OCI-LY3 (cell line): ENCODE results near the gene CYP27B1.
A peak's percentile ranks its signal among the peaks of the same experiment; 100 is the strongest.

Source experiments
- H2AFZ ChIP-seq: fragments of 200-600, 300-600 bp; shearing (Covaris generic); 2 replicates; pipeline ENCODE4 v1.6.0; 2014; ENCODE audit warnings: antibody characterized with exemption, low read depth, low read length
- H3K27ac ChIP-seq: fragments of 200-600, 300-600 bp; sonication (generic); 2 replicates; pipeline ENCODE4 v1.5.1; 2014; ENCODE audit warnings: mild to moderate bottlenecking, low read length, moderate library complexity, mixed read lengths
- H3K27me3 ChIP-seq: fragments of 200-600, 300-600 bp; sonication (generic); 2 replicates; pipeline ENCODE4 v1.6.1; 2014; ENCODE audit warnings: low read depth, low read length, mixed read lengths
- H3K36me3 ChIP-seq: fragments of 200-600, 300-600 bp; sonication (generic); replicated peaks from 2 replicates; pipeline ENCODE3; 2014; ENCODE audit warnings: low read depth, low read length, mixed read lengths
- H3K4me1 ChIP-seq: fragments of 300-600, 200-600 bp; sonication (generic); 2 replicates; pipeline ENCODE4 v1.6.1; 2014; ENCODE audit warnings: low read length, mixed read lengths
- H3K4me2 ChIP-seq: fragments of 200-600, 300-600 bp; sonication (generic); 2 replicates; pipeline ENCODE4 v1.6.1; 2014; ENCODE audit warnings: low read length, mixed read lengths
- H3K4me3 ChIP-seq: fragments of 300-600, 200-600 bp; sonication (generic); 2 replicates; pipeline ENCODE4 v1.5.1; 2014; ENCODE audit warnings: antibody characterized with exemption, mild to moderate bottlenecking, low read length, moderate library complexity
- H3K79me2 ChIP-seq: fragments of 300-600, 200-600 bp; shearing (Covaris generic); 2 replicates; pipeline ENCODE4 v1.6.1; 2014; ENCODE audit warnings: mild to moderate bottlenecking, low read length, mixed read lengths
- H3K9ac ChIP-seq: fragments of 300-600, 200-600 bp; shearing (Covaris generic); 2 replicates; pipeline ENCODE4 v1.6.0; 2014; ENCODE audit warnings: mild to moderate bottlenecking, low read length, moderate library complexity
- H3K9me3 ChIP-seq: fragments of 200-600, 300-600 bp; shearing (Covaris generic); 2 replicates; pipeline ENCODE4 v1.6.1; 2014; ENCODE audit warnings: low read length, mixed read lengths; ENCODE audit not compliant: insufficient read depth
- H4K20me1 ChIP-seq: fragments of 200-600, 300-600 bp; sonication (generic); 2 replicates; pipeline ENCODE4 v1.6.1; 2016; ENCODE audit warnings: low read length, mixed read lengths; ENCODE audit not compliant: insufficient read depth
- EZH2phosphoT487 ChIP-seq: fragments of 200-600 bp; shearing (Covaris generic); IDR thresholded peaks from 2 replicates; pipeline ENCODE4 v1.6.1; 2018; ENCODE audit warnings: antibody characterized with exemption, mixed run types, low read depth
- TF ChIP-seq, protein P1 (sequence below): fragments of 200-600, 300-600 bp; sonication (generic); IDR thresholded peaks from 2 replicates; pipeline ENCODE4 v1.5.1; 2014; ENCODE audit warnings: antibody characterized with exemption, low read length, low read depth

CYP27B1 gene

DNA sequence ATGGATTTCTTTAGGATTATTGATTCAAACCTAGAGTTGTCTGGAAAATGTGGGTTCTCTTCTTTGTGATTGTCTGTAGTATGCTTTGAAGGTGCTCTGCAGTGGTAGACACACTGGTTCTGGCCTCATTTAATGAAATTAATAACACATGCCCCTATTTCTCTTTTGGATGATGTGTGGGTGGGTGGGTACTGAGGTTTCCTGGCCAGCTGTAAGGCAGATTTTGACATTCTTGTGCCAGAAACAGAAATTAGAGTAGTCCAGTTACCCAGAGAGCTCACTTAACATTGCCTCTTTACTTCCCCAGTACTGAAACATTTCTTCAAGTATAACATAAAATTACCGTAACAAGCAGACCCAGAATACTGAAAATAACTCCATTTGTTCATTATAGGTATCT is 30.1 kb upstream of the CYP27B1 start:
- Histone ChIP-seq H3K4me3 (no peak overlapping the region), H3K4me1 (no peaks in the 10 kb centered on the region), H3K9me3 (no peaks in the 10 kb centered on the region), H3K36me3 (peaks cover 36% of the 10 kb centered on the region), H4K20me1 (no peaks in the 10 kb centered on the region), H3K4me2 (no peak overlapping the region), H2AFZ (no peak overlapping the region), H3K9ac (no peak overlapping the region), H3K27me3 (no peaks in the 10 kb centered on the region), H3K27ac (no peak overlapping the region), H3K79me2 (no peaks in the 10 kb centered on the region)
- no peak for TF ChIP-seq EZH2phosphoT487

DNA sequence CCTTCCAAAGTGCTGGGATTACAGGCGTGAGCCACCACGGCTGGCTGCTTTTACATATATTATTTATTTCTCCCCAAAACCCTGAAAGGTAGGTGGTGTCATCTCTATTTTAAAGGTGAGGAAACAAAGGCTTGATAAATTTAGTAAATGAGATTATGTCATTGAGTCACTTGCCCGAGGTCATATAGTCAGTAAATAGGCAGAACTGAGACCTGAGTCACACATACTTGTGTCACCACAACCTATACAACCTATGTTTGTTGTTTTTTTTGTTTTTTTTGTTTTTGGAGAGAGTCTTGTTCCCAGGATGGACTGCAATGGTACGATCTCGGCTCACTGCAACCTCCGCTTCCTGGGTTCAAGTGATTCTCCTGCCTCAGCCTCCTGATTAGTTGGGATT is 28.5 kb upstream of the CYP27B1 start:
- H3K9ac ChIP-seq = no peak overlapping the region
- no peaks in the 10 kb centered on the region for H3K4me1 ChIP-seq
- H2AFZ ChIP-seq = no peak overlapping the region
- peaks cover 40% of the 10 kb centered on the region for H3K36me3 ChIP-seq
- no peak for TF ChIP-seq EZH2phosphoT487
- TF ChIP-seq, protein P1, sequence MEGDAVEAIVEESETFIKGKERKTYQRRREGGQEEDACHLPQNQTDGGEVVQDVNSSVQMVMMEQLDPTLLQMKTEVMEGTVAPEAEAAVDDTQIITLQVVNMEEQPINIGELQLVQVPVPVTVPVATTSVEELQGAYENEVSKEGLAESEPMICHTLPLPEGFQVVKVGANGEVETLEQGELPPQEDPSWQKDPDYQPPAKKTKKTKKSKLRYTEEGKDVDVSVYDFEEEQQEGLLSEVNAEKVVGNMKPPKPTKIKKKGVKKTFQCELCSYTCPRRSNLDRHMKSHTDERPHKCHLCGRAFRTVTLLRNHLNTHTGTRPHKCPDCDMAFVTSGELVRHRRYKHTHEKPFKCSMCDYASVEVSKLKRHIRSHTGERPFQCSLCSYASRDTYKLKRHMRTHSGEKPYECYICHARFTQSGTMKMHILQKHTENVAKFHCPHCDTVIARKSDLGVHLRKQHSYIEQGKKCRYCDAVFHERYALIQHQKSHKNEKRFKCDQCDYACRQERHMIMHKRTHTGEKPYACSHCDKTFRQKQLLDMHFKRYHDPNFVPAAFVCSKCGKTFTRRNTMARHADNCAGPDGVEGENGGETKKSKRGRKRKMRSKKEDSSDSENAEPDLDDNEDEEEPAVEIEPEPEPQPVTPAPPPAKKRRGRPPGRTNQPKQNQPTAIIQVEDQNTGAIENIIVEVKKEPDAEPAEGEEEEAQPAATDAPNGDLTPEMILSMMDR = no peak
- H4K20me1 ChIP-seq = no peaks in the 10 kb centered on the region
- no peaks in the 10 kb centered on the region for H3K79me2 ChIP-seq
- no peaks in the 10 kb centered on the region for H3K9me3 ChIP-seq
- no peak overlapping the region for H3K4me3 ChIP-seq
- no peak overlapping the region for H3K27ac ChIP-seq
- no peaks in the 10 kb centered on the region for H3K27me3 ChIP-seq
- no peak overlapping the region for H3K4me2 ChIP-seq

DNA sequence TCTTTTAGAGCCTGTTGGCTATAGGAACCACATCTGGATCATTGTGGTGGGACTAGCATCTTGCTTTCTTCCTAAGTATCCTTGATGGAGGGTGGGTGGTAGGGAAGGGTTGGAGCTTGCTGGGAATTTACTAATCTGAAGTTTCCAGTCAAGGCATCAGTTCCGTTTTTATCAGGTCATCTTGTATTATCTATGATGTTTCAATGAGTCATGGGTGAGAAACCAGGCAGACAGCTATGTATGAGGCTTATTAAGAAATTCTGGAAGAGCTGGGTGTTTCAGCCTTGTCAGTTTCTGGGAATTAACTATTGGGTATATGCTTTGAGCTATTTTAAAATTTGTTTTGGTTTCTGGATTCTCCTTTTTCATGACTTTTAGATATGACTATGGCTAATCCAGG is 27.0 kb upstream of the CYP27B1 start:
- Histone ChIP-seq H3K9ac (no peak overlapping the region), H3K4me3 (no peak overlapping the region), H3K4me2 (no peak overlapping the region), H3K36me3 (peaks cover 34% of the 10 kb centered on the region), H3K9me3 (no peaks in the 10 kb centered on the region), H3K27me3 (no peaks in the 10 kb centered on the region), H3K4me1 (no peaks in the 10 kb centered on the region), H4K20me1 (no peaks in the 10 kb centered on the region), H3K79me2 (no peaks in the 10 kb centered on the region), H3K27ac (no peak overlapping the region), H2AFZ (no peak overlapping the region)
- no peak for TF ChIP-seq EZH2phosphoT487
- TF ChIP-seq, protein P1 = no peak

GRCh38 chr12:57783861-57784260 is 17.0 kb upstream of the CYP27B1 start:
- no peaks in the 10 kb centered on the region for H3K9me3 ChIP-seq
- peaks cover 13% of the 10 kb centered on the region for H3K4me1 ChIP-seq
- peaks cover 19% of the 10 kb centered on the region for H3K79me2 ChIP-seq
- peaks cover 27% of the 10 kb centered on the region for H3K36me3 ChIP-seq
- TF ChIP-seq, protein P1 = no peak
- TF ChIP-seq EZH2phosphoT487 = no peak
- H3K27me3 ChIP-seq = no peaks in the 10 kb centered on the region
- H3K9ac ChIP-seq = no peak overlapping the region
- peak overlapping the region; percentile 11; the same call in 1 of the 2 replicates for H3K4me2 ChIP-seq
- H4K20me1 ChIP-seq = no peaks in the 10 kb centered on the region
- H3K4me3 ChIP-seq = no peak overlapping the region
- no peak overlapping the region for H3K27ac ChIP-seq
- H2AFZ ChIP-seq = no peak overlapping the region

DNA sequence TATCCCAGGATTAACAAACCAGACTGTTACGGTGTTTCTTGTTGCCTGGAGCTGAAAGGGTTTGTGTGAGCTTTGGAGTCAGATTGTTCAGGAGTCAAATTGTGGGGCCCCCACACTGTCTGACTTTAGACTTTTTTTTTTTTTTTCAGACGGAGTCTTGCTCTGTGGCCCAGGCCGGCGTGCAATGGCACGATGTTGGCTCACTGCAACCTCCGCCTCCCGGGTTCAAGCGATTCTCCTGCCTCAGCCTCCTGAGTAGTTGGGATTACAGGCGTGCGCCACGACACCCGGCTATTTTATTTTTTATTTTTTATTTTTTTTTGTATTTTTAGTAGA is 16.6 kb upstream of the CYP27B1 start:
- Histone ChIP-seq H3K27me3 (no peaks in the 10 kb centered on the region), H3K4me1 (peaks cover 13% of the 10 kb centered on the region), H2AFZ (no peak overlapping the region), H3K9ac (peak overlapping the region; percentile 69), H3K9me3 (no peaks in the 10 kb centered on the region), H4K20me1 (no peaks in the 10 kb centered on the region), H3K4me2 (peak overlapping the region; percentile 88), H3K36me3 (peaks cover 27% of the 10 kb centered on the region), H3K4me3 (peak overlapping the region; percentile 89), H3K79me2 (peaks cover 19% of the 10 kb centered on the region), H3K27ac (no peak overlapping the region)
- TF ChIP-seq, protein P1 = no peak
- no peak for TF ChIP-seq EZH2phosphoT487
